ENCODE results near the gene ACTL10.
"Not testable (repeated sequence)": the region's sequence is repeated elsewhere in the genome, so short reads cannot be mapped to it uniquely, and the experiment has no call there.

Gene ACTL10

GRCh38 chr20:33697129-33697528 lies 30.4 kb downstream of the ACTL10 start:
- DNase-seq, result peak; percentile 81

- not testable (repeated sequence) for DNase-seq
Measured at GRCh38 chr20:33698966-33699365, 32.2 kb downstream of the ACTL10 start.

GRCh38 chr20:33700696-33701441 lies 34.1 kb downstream of the ACTL10 start:
- DNase-seq, result not testable (repeated sequence)

GRCh38 chr20:33701629-33702450 lies 35.1 kb downstream of the ACTL10 start:
- DNase-seq, result no peak

GRCh38 chr20:33702861-33703260 lies 36.1 kb downstream of the ACTL10 start:
- DNase-seq, result no peak

GRCh38 chr20:33703498-33704137 lies 36.9 kb downstream of the ACTL10 start:
- DNase-seq, result no peak

- no peak for DNase-seq
Measured at GRCh38 chr20:33704197-33704924, 37.6 kb downstream of the ACTL10 start.

- DNase-seq, result no peak
Measured at GRCh38 chr20:33707668-33708067, 40.9 kb downstream of the ACTL10 start.

GRCh38 chr20:33709398-33709797 lies 42.7 kb downstream of the ACTL10 start:
- DNase-seq, result no peak

GRCh38 chr20:33709905-33710541 lies 43.3 kb downstream of the ACTL10 start:
- DNase-seq, result no peak

GRCh38 chr20:33710681-33711445 lies 44.1 kb downstream of the ACTL10 start:
- DNase-seq, result no peak

GRCh38 chr20:33711446-33711738 lies 44.6 kb downstream of the ACTL10 start:
- no peak for DNase-seq

GRCh38 chr20:33713865-33714367 lies 47.2 kb downstream of the ACTL10 start:
- DNase-seq, result no peak

GRCh38 chr20:33716498-33716897 lies 49.8 kb downstream of the ACTL10 start:
- no peak for DNase-seq

Data from fibroblast of skin of abdomen (primary cell).